Peyer's patch (tissue), 4 donors: ENCODE measurements around the gene L2HGDH.

Experiments used
- POLR2A ChIP-seq, 2 donors: fragments of 450-650 bp; IDR thresholded peaks; one replicate each; pipeline ENCODE4 v1.5.1; 2017; ENCODE audit warnings: antibody characterized with exemption in 2 of 2, mild to moderate bottlenecking in 2 of 2, moderate library complexity in 2 of 2
- TF ChIP-seq, protein P1 (sequence below), 6 experiments: fragments of 450-650 bp in 4 of 6; fragments of 200-600 bp in 2 of 6; sonication (generic) in 1 of 6; IDR thresholded peaks; one replicate each; pipeline ENCODE4 v1.5.1; 2017 to 2019; ENCODE audit warnings: antibody characterized with exemption in 6 of 6, mild to moderate bottlenecking in 3 of 6, moderate library complexity in 1 of 6

DNA sequence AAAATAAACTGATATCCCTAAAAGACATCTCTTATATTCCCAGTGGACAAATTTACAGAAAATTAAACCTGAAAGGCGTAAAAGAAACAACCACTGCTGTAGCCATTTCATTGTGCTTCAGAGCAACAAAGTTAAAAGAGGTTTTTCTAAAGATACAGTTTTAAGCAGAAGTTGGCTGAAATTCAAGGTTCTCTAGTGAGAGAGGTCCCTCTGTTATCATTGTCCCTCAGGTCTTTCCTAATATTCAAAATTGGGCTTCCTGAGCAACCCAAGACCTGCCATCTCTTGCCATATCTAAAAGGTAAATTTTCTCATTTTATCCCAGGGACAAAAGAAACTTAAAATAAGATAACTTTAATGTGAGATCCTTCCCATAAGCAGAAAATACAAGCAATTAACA is 69.9 kb downstream of the L2HGDH start:
- TF ChIP-seq, protein P1, sequence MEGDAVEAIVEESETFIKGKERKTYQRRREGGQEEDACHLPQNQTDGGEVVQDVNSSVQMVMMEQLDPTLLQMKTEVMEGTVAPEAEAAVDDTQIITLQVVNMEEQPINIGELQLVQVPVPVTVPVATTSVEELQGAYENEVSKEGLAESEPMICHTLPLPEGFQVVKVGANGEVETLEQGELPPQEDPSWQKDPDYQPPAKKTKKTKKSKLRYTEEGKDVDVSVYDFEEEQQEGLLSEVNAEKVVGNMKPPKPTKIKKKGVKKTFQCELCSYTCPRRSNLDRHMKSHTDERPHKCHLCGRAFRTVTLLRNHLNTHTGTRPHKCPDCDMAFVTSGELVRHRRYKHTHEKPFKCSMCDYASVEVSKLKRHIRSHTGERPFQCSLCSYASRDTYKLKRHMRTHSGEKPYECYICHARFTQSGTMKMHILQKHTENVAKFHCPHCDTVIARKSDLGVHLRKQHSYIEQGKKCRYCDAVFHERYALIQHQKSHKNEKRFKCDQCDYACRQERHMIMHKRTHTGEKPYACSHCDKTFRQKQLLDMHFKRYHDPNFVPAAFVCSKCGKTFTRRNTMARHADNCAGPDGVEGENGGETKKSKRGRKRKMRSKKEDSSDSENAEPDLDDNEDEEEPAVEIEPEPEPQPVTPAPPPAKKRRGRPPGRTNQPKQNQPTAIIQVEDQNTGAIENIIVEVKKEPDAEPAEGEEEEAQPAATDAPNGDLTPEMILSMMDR (IDR thresholded peaks at IDR 0.05) = no peak
- no peak for TF ChIP-seq POLR2A (IDR thresholded peaks at IDR 0.05)
